MM.1S (cell line): ENCODE measurements around the gene DYNC1I2.

Source experiments
- CTCF ChIP-seq: fragments of 300-600 bp; sonication (generic); IDR thresholded peaks from 2 replicates; pipeline ENCODE4 v1.5.1; 2016; ENCODE audit warnings: antibody characterized with exemption, low read length, mixed read lengths
- EZH2 ChIP-seq: fragments of 300-600 bp; sonication (generic); optimal IDR thresholded peaks from 2 replicates; pipeline ENCODE3; 2017; ENCODE audit warnings: low read depth, mild to moderate bottlenecking, antibody characterized with exemption, low read length, mixed read lengths

DNA sequence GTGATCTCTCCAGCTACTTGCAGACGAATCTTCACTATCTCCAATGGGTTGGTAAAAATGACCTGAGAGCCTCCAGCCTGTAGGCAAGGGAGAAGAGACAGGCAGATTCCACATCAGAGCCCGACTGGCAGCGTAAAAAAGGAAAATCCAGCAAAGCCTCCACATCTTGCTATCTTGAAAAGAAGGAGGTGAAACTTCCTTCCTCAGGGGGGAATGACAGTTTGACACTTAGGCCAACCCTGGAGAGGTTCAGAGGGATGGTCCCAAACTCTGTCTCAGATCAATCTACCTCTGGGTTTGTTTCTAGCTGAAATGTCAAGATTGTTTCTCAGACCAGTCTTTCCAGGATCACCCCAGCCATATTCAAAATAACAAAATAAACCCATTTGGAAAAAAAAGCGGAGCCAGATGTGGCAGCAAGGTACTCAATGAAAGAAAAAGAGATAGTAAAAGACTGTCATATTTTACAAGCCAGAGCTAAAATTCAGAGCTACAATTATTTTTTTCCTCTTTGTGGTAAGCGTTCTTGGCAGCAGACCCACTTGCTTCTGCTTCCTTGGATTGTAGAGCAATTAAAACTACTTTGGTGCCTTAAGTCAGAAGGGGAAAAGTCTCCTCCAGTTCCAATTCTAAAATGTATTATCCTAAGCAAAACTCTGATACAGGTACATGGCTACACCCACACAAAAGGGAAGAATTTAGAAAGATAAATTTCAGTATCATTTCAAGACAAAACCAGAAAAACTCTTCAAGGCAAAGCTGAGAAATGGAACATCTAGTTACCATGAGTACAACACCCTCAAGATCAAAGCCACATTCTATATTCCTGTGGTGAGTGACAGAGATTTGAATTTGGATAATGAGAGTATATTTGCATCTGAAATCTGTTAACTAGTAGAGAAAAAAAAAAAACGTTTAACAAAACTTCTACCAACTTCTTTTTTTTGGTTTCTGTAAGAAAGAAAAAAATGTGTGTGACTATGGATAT, 106.7 kb downstream of the DYNC1I2 start:
- no peak for TF ChIP-seq CTCF
- no peak for TF ChIP-seq EZH2
